HG02970 (cell line): ENCODE results near the gene QKI.
"Not testable (repeated sequence)": the region's sequence is repeated elsewhere in the genome, so short reads cannot be mapped to it uniquely, and the experiment has no call there.

Source experiments
- ATAC-seq: cut with Tn5 transposase; IDR thresholded peaks from one replicate; pipeline ENCODE4 v1.9.1; 2021; ENCODE audit warnings: mild to moderate bottlenecking, moderate library complexity, moderate number of reproducible peaks; ENCODE audit not compliant: unreplicated experiment, low FRiP score

The QKI gene

DNA sequence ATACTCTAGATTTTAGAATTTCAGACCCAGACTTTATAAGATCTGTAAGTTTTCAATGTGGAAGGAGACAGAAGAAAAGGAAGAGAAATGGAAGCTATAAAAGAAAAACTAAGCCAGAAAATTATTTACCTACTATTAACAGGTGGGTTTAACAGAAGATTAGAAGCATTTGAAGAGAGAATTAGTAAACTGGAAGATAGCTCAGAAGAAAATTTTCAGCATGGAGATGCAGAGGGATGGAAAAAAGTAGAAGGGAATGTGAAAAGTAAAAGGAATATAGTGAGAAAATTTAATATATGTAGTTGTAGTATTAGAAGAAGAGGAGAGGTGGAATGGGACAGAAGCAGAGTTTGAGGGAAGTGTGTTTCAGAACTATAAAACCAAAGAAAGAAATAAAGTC, 56.1 kb downstream of the QKI start:
- ATAC-seq = no peak

DNA sequence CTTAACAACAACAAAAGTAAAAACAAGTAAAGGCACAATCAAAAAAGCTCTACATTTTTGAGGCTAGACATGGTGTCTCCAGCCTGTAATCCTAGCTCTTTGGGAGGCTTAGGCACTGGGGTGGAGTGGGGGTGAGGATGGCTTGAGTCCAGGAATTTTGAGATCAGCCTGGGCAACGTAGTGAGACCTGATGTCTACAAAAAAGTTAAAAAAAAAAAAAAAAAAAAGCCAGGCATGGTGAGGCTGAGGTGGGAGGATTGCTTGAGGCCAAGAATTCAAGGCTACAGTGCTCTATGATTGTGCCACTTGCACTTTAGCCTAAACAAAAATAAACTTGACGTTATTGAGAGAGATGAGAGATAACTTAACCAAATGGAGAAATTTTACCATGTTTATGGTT, 60.1 kb downstream of the QKI start:
- ATAC-seq = no peak

DNA sequence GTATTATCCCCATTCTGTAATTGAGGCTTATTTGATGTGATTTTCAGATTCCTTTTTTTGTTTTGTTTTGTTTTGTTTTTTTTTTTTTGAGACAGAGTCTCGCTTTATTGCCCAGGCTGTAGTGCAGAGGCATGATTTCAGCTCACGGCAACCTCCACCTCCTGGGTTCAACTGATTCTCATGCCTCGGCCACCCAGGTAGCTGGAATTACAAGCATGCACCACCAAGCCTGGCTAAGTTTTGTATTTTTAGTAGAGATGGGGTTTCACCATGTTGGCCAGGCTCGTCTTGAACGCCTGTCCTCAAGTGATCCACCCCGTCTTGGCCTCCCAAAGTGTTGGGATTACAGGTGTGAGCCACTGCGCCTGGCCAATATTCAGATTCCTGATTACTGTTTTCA, 62.4 kb downstream of the QKI start:
- ATAC-seq = not testable (repeated sequence)

DNA sequence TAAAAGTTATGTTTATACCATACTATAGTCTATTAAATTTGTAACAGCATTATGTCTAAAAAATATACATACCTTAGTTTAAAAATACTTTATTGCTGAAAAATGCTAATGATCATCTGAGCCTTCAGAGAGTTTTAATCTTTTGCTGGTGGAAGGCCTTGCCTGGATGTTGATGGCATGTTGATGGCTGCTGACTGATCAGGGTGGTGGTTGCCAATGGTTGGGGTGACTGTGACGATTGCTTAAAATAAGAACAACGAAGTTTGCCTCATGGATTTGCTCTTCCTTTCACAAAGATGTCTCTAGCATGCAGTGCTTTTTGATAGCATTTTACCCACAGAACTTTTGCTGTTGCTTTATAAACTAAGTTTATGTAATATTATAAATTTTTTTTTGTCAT, 68.6 kb downstream of the QKI start:
- ATAC-seq = no peak

DNA sequence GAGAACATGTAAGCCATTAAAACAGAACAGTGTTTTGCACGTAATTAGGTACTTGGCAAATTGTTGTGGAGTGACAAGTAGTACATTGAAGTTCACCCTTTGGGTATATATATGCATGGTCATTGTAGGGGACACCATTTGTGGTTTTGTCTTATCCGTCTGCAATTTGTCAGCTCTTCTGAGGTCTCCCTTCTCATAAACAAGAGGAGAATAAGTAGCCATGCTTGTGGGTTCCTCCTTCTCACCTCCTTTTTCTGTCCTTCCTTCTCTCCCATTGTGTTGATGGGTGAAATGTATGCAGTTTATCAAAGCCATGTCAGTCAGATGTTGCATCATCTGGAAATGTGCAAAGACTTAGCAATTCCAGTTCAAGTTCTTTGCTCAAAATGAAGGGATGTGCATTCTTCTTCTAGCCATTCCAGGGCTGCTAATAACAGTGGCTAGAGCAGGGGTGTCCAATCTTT, 70.9 kb downstream of the QKI start:
- no peak for ATAC-seq

DNA sequence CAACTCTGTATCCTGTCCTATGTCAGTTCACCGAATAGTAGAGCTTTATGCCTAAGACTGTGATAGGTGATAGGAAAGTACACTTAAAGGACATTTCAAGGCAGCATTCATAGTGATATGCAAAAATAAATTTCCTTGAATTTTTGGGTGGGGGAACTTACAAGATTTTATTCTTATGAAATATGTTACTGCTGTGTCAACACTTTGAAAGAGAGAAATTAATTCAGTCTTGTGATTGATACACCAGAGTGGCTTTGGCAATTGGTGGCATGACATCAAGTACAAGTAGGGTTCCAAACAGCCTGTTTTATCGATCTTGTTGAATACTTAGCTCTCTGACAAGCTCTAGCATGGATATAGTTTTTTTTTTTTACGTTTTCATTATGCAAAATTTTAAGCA, 72.3 kb downstream of the QKI start:
- ATAC-seq = no peak

DNA sequence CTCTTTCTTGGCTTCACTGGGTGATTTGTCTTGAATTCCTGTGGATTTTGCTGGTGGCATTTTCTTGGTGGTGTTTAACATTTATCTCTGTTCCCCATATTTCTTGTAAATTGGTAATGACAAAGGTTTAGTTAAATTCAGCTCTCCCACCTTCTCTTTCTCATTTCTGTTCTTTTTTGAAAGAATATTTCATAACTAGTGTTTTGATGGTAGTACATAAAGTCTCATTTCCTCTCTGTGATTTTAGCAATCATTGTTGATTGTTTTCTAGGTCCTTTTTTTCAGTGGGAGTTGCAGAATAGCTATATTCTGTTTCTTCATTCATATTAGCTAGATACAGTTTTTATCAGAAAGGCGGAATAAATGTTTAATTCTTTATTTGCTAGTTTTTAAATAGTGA, 73.1 kb downstream of the QKI start:
- no peak for ATAC-seq

DNA sequence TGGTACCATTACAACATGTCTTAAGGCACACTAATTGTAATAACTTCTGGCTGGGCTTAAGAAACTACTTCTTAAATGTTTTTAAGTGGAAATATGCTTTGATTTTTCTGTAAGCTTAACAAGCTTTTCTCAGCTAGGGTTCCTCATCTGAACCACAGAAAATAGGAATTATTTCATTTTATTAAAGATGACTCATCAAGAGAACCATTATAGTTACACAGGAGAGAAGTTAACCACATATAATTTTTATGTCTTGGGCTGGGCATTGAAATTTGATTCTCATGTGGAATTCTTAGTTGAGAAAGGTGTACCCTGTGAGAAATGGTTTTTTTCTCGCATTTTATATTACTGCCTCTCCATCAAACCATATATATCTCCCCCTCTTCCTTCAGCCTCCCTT, 75.1 kb downstream of the QKI start:
- no peak for ATAC-seq

DNA sequence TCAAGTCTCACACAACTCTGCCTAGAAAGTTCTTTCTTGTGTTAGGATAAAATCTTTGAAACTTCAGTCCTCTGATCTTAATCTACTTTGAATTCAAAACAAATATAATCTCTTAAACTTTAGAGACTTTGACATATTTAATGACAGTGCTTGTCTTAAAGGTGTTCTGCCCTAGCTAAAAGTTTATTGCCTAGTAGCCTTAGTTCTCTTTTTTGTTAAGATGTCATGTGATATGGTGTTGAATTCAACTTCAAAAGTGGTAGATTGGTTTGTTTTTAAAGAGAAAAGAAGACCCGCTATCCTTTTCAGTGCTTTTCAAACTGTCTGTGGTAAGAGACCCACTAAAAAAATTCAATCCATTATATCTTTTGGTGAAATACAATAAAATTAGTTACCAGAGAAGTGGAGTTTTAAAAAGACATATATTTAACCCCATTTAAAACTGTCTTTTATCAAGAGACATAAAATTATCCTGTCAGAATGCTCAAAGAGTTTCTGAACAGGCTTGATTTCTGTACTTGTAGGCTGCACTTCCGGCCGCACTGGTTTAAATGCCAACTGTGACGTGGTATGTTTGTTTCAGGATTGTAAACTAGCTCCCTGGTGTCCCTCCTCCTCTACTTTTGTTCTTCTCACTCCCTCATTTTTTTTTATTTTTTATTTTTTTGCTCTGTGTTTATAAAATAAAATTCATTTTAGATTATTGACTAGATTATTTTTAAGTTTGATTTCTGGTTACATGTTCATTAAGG, 76.5 kb downstream of the QKI start:
- ATAC-seq = no peak

DNA sequence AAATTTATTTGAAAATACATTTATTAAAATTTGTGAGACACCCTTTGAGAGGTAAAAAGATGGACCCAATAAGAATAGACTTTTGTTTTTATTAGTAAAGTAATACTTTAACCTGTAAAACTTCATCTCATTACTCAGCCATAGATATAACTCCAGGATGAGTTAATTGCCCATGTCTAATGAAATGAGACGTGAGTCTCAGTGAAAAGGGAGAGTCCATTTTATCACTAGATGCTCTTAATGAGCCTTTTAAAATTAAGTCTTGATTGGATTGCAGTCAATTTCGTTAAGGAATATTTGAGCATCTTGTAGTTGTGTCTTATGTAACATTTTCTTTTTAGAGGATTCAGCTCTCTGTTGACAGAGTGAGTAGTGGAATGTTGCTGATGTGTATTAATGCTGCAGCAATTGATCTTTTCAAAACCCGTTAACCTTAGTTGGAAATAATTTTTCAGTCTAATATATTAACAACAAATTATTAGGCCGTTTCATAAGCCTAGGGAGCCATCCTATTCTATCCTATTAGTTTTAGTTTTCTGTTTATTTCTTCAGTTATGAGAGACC, 77.3 kb downstream of the QKI start:
- no peak for ATAC-seq

DNA sequence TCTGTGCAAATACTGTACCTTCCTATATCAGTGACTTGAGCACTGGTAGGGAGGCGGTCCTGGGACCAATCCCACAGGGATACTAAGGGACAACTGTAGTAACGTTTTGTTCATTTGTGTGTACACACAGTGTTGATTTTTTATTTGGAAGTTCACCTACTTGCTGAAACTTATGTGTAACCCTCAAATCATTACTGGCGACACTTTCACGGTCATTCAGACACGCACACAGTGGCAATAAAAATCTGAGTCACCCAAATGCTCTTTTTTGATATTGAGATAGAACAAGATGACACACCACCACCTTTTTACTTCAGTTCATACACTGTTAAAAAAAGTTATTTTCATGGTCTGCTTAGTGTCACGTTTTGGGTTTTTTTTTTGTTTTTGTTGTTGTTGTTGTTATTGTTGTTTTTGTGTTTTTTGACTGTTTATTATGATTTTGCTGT, 79.8 kb downstream of the QKI start:
- no peak for ATAC-seq

DNA sequence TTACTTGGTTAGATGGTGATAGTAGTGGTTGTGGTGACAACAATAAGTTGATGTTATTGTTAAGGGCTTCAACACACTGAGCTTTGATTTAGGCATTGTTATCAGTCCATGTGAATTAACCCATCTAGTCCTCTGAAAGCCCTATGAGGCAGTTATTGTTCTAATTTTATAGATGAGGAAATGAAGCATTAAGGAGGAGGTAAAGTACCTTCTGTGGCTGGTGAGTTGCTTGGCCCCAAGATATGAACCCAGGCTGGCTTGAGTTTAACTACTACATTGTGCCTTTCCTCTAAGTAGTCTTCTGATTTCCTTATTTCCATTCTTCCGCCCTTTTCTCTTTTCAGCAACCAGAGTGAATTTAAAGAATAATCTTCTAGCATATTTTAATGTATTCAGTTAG, 81.7 kb downstream of the QKI start:
- no peak for ATAC-seq

DNA sequence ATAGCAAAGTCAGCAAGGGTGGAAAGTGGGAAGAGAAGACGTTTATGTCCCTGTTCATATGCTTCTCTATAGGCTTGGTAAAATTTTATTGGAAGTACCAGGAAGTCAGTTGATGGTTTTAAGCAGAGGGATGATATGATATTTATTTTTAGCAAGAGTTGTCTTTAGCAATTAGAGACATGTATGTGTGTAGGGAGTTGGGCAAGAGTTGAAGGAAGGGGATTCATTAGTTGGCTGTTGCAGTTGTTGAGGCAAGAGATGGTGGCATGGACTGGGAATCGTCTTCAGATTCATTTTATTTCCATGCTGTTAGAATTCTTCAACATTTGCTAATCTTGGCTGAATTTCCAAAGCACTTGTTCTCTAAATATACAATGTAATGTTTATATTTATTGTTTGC, 85.6 kb downstream of the QKI start:
- ATAC-seq = no peak

DNA sequence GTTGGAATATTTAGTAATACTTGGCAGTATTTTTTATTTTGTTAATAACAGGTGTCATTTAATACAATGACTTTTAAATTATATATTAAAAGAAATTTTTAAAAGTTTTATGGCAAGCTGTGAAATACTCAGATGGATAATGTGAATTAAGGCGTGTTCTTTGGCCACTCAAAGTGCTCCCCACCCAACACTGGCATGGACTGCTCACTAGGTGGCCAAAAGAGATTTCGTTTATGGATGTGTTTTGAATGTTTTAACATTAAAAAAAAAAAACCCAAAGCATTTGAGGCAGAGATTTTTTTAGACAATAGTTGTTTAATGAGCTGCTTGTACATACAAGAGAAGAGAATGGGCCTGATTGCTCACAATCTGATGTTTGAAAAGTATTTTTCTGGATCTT, 86.5 kb downstream of the QKI start:
- no peak for ATAC-seq

DNA sequence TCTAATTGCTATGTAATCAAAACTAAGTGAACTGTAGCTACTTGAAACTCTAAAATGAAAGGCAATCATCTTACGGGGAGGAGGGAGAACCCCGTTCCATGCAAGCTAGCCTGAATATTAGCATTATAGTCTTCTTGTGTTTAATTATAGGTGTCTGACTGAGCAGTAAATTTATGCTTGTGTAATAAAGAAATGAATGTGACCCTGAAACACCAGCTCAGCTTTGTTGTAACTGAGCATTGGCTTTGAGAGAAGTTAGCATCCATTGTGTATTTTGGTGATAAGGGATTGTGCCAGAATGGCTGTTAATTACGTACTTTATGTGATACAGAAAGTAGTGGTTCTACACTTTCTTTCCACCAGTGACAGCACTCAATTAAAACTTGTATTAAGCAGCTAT, 86.9 kb downstream of the QKI start:
- no peak for ATAC-seq

DNA sequence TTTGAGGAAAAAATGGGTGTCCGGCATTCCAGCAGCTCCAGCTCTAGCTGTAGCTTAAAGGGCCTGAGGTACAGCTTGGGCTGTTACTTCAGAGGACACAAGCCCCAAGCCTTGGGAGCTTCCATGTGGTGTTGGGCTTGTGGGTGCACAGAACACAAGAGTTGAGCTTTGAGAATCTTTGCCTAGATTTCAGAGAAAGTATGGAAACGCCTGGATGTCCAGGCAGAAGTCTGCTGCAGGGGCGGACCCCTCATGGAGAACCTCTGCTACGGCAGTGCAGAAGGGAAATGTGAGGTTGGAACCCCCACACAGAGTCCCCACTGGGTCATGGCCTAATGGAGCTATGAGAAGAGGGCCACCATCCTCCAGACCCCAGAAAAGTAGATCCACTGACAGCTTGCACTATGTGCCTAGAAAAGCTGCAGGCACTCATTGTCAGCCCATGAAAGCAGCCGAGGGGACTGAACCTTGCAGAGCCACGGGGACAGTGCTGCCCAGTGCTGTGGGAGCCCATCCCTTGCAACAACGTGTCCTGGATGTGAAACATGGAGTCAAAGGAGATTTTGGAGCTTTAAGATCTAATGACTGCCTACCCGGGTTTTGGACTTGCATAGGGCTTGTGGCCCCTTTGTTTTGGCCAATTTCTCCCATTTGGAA, 90.6 kb downstream of the QKI start:
- no peak for ATAC-seq

DNA sequence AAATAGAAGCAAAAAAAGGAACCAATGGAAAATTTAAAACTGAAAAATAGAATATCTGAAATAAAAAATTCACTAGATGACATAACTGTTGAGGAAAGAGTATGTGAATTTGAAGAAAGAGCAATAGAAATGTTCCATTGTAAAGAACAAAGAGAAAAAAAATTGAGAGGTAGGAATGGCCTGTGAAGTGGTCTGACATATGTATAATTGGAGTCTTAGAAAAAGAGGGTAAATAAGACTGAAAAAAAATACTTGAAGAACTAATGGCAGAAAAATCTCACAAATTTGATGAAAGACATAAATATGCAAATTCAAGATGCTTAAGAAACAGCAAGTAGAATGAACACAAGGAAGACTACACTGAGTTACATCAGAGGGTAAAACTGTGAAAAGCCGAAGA, 93.4 kb downstream of the QKI start:
- ATAC-seq = no peak

DNA sequence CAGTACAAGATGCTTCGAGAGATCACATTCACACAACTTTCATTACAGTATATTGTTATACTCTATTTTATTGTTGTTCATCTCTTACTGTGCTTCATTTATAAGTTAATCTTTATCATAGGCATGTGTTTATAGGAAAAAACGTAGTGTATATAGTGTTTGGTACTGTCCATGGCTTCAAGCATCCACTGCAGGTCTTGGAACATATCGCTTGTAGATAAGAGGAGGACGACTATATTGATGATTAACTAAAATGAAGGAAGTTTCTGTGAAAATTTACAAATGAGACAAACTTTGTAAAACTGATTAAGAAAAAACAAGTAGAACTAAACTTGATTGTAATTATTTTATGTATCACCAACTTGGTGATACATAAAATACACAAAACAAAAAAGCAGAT, 98.5 kb downstream of the QKI start:
- ATAC-seq = no peak

DNA sequence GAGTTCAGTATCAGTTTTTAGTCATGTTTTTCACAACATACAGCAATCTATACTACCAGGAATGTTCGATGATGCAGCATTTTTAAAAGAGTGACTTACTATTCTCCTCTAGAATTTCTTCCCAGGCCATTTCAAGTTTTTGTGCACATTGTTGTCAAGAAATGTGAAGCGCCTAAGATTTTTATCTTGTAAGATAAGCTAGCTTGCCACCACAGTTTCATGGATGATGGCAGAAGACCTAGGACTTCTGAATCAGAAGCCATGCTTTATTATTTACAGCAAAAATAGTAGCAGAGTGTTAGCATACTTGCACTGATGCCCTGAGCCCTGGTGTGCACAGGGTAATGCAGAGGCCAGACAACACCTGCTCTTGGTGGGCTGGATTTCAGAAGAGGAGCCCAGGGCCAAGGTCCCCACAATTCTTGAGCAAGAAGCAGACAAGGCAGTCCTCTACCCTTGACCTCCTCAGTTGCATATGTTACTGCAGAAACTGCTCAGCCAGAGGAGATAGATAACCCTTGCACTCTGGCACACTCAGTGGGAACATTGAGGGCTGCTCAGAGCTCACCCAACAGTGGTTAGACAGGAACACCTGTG, 99.2 kb downstream of the QKI start:
- ATAC-seq = no peak

DNA sequence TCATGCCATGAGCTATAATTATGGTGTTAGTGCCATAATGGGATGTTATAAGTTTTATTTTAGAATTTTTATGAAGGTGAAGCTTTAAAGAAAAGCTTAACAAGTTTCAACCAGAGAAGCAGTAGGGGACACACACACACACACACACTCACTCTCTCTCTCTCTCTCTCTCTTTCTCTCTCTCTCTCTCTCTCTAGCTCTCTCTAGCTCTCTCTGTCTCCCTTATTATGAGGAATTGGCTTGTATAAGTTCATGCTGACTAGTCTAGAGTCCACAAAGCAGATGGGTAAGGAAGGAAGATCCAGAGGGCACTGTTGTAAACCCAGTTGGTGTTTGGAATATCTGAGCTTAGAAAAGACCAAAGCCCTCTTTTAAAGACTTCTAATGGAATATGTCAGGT, 102.4 kb downstream of the QKI start:
- no peak for ATAC-seq

DNA sequence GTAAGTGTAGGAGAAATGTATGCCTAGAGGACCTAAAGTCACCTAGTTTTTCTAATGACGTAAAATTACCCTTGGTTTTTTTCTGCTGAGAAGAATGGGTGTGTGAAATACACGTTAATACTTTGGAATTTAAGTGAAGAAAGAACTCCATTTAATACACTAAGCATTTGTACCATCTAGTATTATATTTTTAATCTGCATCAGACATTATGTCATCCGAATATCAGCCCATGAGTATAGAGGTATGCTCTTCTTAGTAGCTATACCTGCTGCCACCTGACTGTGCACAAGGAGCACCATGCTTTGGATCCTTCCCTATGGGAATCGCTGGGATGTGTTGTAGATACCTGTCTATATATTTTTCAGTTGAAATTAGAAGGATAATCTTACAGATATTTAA, 106.4 kb downstream of the QKI start:
- no peak for ATAC-seq

DNA sequence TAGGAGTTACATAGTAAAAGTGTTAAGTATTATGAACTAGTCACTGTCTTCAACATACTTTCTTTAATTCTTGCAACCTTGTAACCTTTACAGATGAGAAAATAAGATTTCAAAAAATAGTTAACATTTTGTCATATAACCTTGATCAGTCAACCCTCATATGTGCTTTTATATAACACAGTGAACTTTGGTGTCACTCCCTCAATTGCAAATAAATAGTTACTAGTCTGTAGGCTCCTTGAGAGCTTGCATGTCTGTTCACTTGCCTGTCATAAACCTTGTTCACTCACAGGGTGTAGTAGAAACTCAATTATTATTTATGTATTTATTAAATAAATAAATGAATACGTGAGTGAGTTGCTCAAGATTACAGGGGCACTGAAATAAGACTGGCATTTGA, 107.5 kb downstream of the QKI start:
- ATAC-seq = no peak
